ENCODE results near the gene RBPJ. TPM values are rescaled to one million over a fixed set of nuclear protein-coding genes. Genes with fewer than 3 reads are reported as not detected.
A peak's percentile ranks its signal among the peaks of the same experiment; 100 is the strongest.

RBPJ gene
- total RNA-seq, 4 donors from 2014 or later = 60.4 to 99.3 (median 78.5) TPM

DNA sequence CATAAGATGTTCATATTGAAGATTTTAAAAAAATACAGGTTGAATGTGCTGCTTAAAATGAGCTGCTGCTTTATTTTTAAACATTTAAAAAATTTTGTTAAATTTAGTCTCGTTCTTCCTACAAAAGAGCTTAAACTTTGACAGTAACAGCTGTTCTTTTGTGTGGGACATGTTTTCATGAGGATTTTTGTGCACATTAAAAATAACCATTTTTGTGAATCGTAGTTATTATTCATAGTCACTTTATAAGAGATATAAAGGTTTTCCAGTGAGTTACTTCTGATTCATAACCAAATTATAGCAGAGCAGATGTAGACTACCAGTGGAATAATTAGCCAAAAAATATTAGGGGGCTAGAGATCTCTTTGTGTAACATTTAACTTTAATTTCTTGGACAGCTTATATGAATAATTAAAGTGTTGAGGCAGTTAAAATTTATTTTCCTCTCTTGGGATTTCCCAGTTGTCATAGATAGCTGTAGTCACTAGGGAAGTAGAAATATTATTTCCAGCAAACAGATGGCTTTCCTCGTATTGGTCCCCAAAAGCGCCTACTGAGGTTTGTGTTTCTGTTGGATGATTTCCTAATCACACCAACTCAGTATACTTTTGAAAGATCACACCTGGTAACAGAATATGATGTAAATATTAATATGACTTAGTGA lies 24.2 kb downstream of the RBPJ start:
- intact Hi-C loops (cut with DNase I) = no loop called here
- no peak for DNase-seq
- Histone ChIP-seq H3K4me1 (peaks cover 12 to 32% of the 10 kb centered on the region in 2 donors), H3K36me3 (no peaks in the 10 kb centered on the region), H3K9me3 (no peaks in the 10 kb centered on the region), H3K27ac (no peak overlapping the region), H3K4me3 (replicated peaks in 1 of 3) (no peak overlapping the region), H3K27me3 (no peaks in the 10 kb centered on the region)
- no peak for TF ChIP-seq POLR2A (IDR thresholded peaks at IDR 0.05)
- TF ChIP-seq, protein P1, sequence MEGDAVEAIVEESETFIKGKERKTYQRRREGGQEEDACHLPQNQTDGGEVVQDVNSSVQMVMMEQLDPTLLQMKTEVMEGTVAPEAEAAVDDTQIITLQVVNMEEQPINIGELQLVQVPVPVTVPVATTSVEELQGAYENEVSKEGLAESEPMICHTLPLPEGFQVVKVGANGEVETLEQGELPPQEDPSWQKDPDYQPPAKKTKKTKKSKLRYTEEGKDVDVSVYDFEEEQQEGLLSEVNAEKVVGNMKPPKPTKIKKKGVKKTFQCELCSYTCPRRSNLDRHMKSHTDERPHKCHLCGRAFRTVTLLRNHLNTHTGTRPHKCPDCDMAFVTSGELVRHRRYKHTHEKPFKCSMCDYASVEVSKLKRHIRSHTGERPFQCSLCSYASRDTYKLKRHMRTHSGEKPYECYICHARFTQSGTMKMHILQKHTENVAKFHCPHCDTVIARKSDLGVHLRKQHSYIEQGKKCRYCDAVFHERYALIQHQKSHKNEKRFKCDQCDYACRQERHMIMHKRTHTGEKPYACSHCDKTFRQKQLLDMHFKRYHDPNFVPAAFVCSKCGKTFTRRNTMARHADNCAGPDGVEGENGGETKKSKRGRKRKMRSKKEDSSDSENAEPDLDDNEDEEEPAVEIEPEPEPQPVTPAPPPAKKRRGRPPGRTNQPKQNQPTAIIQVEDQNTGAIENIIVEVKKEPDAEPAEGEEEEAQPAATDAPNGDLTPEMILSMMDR (IDR thresholded peaks at IDR 0.05) = no peak
- WGBS, 2 donors = 77 to 79% methylated on average over 4 of the region's 4 CpGs

DNA sequence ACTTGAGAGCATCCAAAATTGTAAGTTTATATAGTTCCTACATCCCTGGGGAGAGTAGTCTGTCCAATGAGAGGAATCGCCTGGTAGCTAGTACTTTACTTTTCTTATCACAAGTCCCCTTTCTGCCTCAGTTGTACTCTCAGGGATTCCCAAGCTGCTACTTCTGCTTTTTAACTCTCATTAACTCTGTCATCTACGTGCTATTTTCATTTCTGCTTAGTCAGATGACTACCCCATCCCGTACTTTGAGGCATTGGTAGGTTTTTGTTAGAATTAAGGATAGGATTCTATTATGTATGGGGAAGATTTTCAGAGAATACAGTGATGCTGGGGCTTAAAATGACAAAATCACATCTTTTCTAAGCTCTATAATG lies 24.7 kb downstream of the RBPJ start:
- H3K27me3 ChIP-seq = no peaks in the 10 kb centered on the region
- H3K4me3 ChIP-seq (replicated peaks in 1 of 3) = no peak overlapping the region
- intact Hi-C loops (cut with DNase I) = no loop called here
- H3K36me3 ChIP-seq = no peaks in the 10 kb centered on the region
- no peak overlapping the region for H3K27ac ChIP-seq
- no peak for DNase-seq
- peaks cover 12 to 32% of the 10 kb centered on the region in 2 donors for H3K4me1 ChIP-seq
- TF ChIP-seq, protein P1 (IDR thresholded peaks at IDR 0.05) = no peak
- TF ChIP-seq POLR2A (IDR thresholded peaks at IDR 0.05) = no peak
- WGBS, 2 donors = 70 to 82% methylated on average over 3 of the region's 3 CpGs
- H3K9me3 ChIP-seq = no peaks in the 10 kb centered on the region

DNA sequence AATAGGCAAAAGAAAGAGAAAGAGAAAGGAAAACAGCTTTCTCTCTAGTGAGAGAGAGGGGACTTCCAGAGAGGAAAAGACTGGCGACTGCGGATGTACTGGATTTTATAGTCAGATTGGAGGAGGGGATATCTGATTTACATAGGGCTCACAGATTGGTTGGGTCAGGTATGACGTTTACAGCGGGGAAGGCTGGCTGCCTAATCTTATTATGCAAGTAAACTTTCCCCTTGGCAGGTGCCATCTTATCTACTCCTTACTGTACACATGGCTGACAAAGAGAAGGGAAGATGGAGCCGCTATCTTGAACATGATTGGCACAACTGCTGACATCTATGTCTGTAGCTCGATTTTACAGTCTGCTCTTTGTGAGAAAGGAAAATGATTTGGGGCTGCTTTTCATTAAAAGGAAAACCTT lies 25.4 kb downstream of the RBPJ start:
- Histone ChIP-seq H3K27me3 (no peaks in the 10 kb centered on the region), H3K4me1 (peaks cover 12 to 30% of the 10 kb centered on the region in 2 donors), H3K36me3 (no peaks in the 10 kb centered on the region), H3K27ac (no peak overlapping the region), H3K4me3 (replicated peaks in 1 of 3) (no peak overlapping the region), H3K9me3 (no peaks in the 10 kb centered on the region)
- 55 to 69% methylated on average over 6 of the region's 6 CpGs for WGBS, 2 donors
- TF ChIP-seq POLR2A (IDR thresholded peaks at IDR 0.05) = no peak
- TF ChIP-seq, protein P1 (IDR thresholded peaks at IDR 0.05) = no peak
- intact Hi-C loops (cut with DNase I) = no loop called here
- DNase-seq = peak in 1 of 2 donors; percentile 11

DNA sequence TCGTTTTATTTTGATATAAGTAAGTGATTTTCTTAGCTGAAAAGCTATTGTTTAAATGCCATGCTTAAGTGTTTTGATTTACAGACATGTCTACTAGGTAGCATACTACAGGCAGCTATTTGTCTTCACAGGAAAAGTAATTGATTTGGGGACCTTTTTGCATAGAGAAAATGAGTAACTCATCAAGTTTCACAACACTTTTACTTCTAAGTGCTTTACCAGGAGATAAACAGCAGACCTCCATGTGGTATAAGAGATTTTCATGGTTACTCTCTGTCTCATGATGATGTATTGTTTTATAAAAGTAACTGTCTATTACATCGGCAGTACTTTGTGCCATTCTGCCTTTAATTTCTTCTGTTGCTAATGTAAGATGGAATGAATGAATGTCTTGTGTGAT lies 28.7 kb downstream of the RBPJ start:
- no peak for DNase-seq
- H3K4me3 ChIP-seq (replicated peaks in 1 of 3) = no peak overlapping the region
- TF ChIP-seq POLR2A (IDR thresholded peaks at IDR 0.05) = no peak
- TF ChIP-seq, protein P1 (IDR thresholded peaks at IDR 0.05) = no peak
- H3K36me3 ChIP-seq = no peaks in the 10 kb centered on the region
- H3K27ac ChIP-seq = no peak overlapping the region
- intact Hi-C loops (cut with DNase I) = no loop called here
- no peaks in the 10 kb centered on the region for H3K9me3 ChIP-seq
- no peaks in the 10 kb centered on the region for H3K27me3 ChIP-seq
- H3K4me1 ChIP-seq = peaks cover 7 to 14% of the 10 kb centered on the region in 2 donors
- WGBS, 2 donors = 82 to 87% methylated on average over 2 of the region's 2 CpGs

DNA sequence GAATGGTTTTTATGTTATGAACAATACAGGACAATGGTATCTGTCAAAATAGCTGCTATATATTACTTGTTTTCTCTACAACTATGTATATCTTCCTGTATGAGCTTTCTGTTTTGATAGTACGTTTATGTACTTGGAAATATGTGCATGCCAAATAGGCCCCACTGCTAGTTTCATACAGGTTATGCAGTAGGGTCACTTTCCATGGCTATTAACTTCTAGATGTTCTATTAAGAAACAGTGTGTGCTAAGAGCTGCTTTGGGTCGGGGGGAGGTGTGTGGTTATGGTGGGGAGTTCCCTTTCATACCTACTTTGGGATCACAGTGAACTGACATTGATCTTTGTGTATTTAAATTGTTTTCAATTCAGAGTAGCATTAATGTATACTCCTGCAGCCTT lies 30.9 kb downstream of the RBPJ start:
- Histone ChIP-seq H3K27me3 (no peaks in the 10 kb centered on the region), H3K36me3 (no peaks in the 10 kb centered on the region), H3K27ac (no peak overlapping the region), H3K9me3 (no peaks in the 10 kb centered on the region), H3K4me3 (replicated peaks in 1 of 3) (no peak overlapping the region), H3K4me1 (peaks cover 3 to 7% of the 10 kb centered on the region in 2 donors)
- WGBS, 2 donors = 84 to 85% methylated on average over 2 of the region's 2 CpGs
- intact Hi-C loops (cut with DNase I) = no loop called here
- no peak for TF ChIP-seq POLR2A (IDR thresholded peaks at IDR 0.05)
- TF ChIP-seq, protein P1 (IDR thresholded peaks at IDR 0.05) = no peak
- DNase-seq = no peak
